Measurements from ENCODE around the gene WNK4. TPM values are rescaled to one million over a fixed set of nuclear protein-coding genes. Genes with fewer than 3 reads are reported as not detected.

The WNK4 gene
- total and polyA plus RNA-seq, 4 donors, result 0.09 to 0.77 (median 0.45) TPM

DNA sequence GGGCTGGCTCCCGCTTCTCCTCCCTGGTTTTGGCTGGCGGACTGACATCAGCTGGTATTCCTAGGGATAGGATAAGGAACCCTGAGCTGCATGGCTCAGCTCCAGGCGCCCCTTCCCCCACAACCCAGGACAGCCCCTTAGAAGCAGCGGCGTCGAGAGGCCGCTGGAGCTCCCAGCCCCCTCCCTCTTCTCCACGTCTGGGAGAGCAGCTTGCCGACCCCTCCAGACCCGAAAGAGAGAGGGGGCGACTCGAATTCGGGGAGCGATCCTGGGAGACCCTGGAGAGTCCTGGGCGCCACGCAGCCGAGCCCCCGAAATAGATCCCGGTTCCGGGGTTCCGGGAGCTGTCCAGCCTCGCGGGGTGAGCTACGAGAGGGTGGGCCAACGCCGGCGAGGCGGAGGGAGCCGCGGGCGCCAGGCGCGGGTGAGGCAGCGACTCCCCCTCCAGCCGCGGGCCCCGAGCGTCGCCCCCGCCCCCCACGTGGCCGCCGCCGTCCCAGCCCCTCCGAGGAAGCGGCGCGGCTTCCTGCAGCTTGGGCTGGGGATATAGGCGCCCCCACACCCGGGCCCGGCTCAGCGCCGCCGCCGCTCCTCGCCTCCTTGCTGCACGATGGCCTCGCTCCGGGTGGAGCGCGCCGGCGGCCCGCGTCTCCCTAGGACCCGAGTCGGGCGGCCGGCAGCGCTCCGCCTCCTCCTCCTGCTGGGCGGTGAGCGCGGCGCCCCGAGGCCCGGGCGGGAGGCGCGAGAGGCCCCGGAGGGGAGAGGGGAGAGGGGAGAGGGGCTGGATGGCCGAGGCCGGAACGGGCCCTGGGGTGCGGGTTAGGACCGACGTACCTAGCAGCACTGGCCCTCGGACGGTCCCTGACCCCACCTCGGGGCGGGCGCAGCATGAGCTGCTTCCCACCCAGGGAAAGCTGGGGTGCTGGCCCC is 19.5 kb upstream of the WNK4 start, which contains the start of gene RAMP2:
Gene RAMP2, plus strand, starts transcription at position 576 of the 930 bp plus-strand sequence. Its CDS starts 35 bp downstream, at position 611.
- Histone ChIP-seq H3K27me3 (ENCODE audit: control insufficient read depth in 3 of 3, insufficient read depth in 3 of 3, low read length in 2 of 3) (no peaks in the 10 kb centered on the region), H3K36me3 (ENCODE audit: control insufficient read depth in 4 of 4, insufficient read depth in 4 of 4, low read length in 4 of 4) (no peaks in the 10 kb centered on the region), H3K27ac (ENCODE audit: low read depth in 1 of 2, low read length in 1 of 2) (peak within 1 kb of the TSS; percentile 65 to 86), H3K4me1 (ENCODE audit: control insufficient read depth in 5 of 5, insufficient read depth in 5 of 5, low read length in 5 of 5) (peaks cover 0 to 27% (median 9%) of the 10 kb centered on the region in 5 donors), H3K9me3 (ENCODE audit: control insufficient read depth in 4 of 4, insufficient read depth in 3 of 4, low read length in 3 of 4) (peaks cover 0 to 2% (median 0%) of the 10 kb centered on the region in 4 donors), H3K9ac (ENCODE audit: insufficient read depth in 1 of 2, low read length in 2 of 2) (peak within 1 kb of the TSS; percentile 33 to 62), H3K4me3 (peak within 1 kb of the TSS; percentile 54)
- DNase-seq, result peak; percentile 84 to 87 (median 85)
- no peak for ATAC-seq (ENCODE audit: insufficient read depth, low FRiP score)
- 3 to 6% methylated on average over 44 to 92 of the region's 92 CpGs for WGBS, 2 donors
- TF ChIP-seq, protein P1, sequence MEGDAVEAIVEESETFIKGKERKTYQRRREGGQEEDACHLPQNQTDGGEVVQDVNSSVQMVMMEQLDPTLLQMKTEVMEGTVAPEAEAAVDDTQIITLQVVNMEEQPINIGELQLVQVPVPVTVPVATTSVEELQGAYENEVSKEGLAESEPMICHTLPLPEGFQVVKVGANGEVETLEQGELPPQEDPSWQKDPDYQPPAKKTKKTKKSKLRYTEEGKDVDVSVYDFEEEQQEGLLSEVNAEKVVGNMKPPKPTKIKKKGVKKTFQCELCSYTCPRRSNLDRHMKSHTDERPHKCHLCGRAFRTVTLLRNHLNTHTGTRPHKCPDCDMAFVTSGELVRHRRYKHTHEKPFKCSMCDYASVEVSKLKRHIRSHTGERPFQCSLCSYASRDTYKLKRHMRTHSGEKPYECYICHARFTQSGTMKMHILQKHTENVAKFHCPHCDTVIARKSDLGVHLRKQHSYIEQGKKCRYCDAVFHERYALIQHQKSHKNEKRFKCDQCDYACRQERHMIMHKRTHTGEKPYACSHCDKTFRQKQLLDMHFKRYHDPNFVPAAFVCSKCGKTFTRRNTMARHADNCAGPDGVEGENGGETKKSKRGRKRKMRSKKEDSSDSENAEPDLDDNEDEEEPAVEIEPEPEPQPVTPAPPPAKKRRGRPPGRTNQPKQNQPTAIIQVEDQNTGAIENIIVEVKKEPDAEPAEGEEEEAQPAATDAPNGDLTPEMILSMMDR (IDR thresholded peaks at IDR 0.05; ENCODE audit: control extremely low read depth, extremely low read depth), result no peak

DNA sequence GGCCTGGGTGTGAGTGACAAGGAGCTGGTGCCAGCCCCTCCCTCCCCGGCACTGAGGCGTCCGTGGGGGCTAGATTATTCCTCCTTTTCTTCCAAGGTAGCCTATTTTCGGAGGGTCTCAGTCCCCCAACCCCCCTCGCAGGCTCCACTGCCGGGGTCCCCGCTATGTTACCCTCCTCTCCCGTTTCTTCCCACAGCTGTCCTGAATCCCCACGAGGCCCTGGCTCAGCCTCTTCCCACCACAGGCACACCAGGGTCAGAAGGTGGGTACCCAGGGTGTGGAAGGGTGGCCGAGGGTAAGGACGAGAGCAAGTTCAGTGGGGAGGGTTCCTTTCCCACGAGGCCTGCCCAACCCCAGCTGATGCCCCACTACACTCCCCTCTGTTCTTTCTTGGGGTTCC is 18.8 kb upstream of the WNK4 start:
- DNase-seq (no peak), ATAC-seq (ENCODE audit: insufficient read depth, low FRiP score) (no peak)
- Histone ChIP-seq H3K27ac (ENCODE audit: low read depth in 1 of 2, low read length in 1 of 2) (peak overlapping the region; percentile 65 to 86), H3K36me3 (ENCODE audit: control insufficient read depth in 4 of 4, insufficient read depth in 4 of 4, low read length in 4 of 4) (no peaks in the 10 kb centered on the region), H3K9ac (ENCODE audit: insufficient read depth in 1 of 2, low read length in 2 of 2) (peak overlapping the region in 1 of 2 donors; percentile 62), H3K4me1 (ENCODE audit: control insufficient read depth in 5 of 5, insufficient read depth in 5 of 5, low read length in 5 of 5) (peaks cover 0 to 27% (median 9%) of the 10 kb centered on the region in 5 donors), H3K4me3 (peak overlapping the region; percentile 54), H3K27me3 (ENCODE audit: control insufficient read depth in 3 of 3, insufficient read depth in 3 of 3, low read length in 2 of 3) (no peaks in the 10 kb centered on the region), H3K9me3 (ENCODE audit: control insufficient read depth in 4 of 4, insufficient read depth in 3 of 4, low read length in 3 of 4) (peaks cover 0 to 2% (median 0%) of the 10 kb centered on the region in 4 donors)
- 35 to 52% methylated on average over 12 of the region's 12 CpGs for WGBS, 2 donors
- TF ChIP-seq, protein P1 (IDR thresholded peaks at IDR 0.05; ENCODE audit: control extremely low read depth, extremely low read depth), result no peak

DNA sequence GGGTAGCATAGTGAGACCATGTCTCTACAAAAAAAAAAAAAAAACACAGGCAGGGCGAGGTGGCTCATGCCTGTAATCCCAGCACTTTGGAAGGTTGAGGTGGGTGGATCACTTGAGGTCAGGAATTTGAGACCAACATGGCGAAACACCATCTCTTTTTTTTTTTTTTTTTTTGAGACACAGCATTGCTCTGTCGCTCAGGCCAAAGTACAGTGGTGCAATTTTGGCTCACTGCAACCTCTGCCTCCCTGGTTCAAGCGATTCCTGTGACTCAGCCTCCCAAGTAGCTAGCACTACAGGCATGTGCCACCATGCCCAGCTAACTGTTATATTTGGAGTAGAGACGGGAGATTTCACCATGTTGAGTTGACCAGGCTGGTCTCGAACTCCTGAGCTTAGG is 14.3 kb upstream of the WNK4 start:
- H3K27ac ChIP-seq (ENCODE audit: low read depth in 1 of 2, low read length in 1 of 2), result no peak overlapping the region
- H3K9ac ChIP-seq (ENCODE audit: insufficient read depth in 1 of 2, low read length in 2 of 2), result no peak overlapping the region
- H3K36me3 ChIP-seq (ENCODE audit: control insufficient read depth in 4 of 4, insufficient read depth in 4 of 4, low read length in 4 of 4), result no peaks in the 10 kb centered on the region
- WGBS, 2 donors, result 87 to 89% methylated on average over 6 of the region's 6 CpGs
- H3K27me3 ChIP-seq (ENCODE audit: control insufficient read depth in 3 of 3, insufficient read depth in 3 of 3, low read length in 2 of 3), result no peaks in the 10 kb centered on the region
- no peak overlapping the region for H3K4me3 ChIP-seq
- no peak for ATAC-seq (ENCODE audit: insufficient read depth, low FRiP score)
- peaks cover 0 to 2% (median 0%) of the 10 kb centered on the region in 4 donors for H3K9me3 ChIP-seq (ENCODE audit: control insufficient read depth in 4 of 4, insufficient read depth in 3 of 4, low read length in 3 of 4)
- H3K4me1 ChIP-seq (ENCODE audit: control insufficient read depth in 5 of 5, insufficient read depth in 5 of 5, low read length in 5 of 5), result peaks cover 0 to 16% (median 4%) of the 10 kb centered on the region in 5 donors
- TF ChIP-seq, protein P1 (IDR thresholded peaks at IDR 0.05; ENCODE audit: control extremely low read depth, extremely low read depth), result no peak
- no peak for DNase-seq
